Measurements from ENCODE around the gene DNAAF5.

DNA sequence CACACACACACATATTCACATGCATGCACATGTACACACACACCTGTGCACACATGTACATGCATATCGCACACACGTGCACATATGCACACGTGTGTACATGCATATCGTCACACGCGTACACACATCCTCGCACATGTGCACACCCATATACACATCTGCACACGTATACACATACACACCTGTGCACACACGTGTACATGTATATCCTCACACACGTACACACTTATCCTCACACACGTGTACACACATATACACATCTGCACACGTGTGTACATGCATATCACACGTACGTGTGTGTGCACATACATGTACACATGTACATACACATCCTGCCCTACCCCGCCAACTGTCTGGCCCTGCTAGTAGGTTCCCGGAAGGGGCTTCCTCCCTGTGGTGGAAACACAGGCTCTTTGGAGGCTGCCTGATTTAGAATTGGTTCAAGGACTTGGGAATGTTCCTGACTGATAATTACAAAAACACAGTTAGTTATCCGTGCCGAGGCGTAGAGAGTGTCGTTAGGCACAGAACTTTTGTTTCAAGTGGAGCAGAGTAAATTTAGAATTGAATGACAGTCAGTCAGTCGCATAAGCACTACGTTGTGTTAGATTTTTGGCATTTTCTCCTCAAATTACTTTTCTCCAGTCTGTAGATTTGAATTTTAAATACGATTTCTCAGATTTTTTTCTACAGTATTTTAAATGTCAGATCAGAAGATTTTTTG, 19.1 kb downstream of the DNAAF5 start:
- no peak for TF ChIP-seq NR2C1 (IDR thresholded peaks at IDR 0.05)
- no peak for TF ChIP-seq NR2C1 (tag; IDR thresholded peaks at IDR 0.05)
- peak; percentile 52; the same call in 1 of the 2 replicates for TF ChIP-seq POLR2A (conservative IDR thresholded peaks at IDR 0.05)
- TF ChIP-seq, protein P1, sequence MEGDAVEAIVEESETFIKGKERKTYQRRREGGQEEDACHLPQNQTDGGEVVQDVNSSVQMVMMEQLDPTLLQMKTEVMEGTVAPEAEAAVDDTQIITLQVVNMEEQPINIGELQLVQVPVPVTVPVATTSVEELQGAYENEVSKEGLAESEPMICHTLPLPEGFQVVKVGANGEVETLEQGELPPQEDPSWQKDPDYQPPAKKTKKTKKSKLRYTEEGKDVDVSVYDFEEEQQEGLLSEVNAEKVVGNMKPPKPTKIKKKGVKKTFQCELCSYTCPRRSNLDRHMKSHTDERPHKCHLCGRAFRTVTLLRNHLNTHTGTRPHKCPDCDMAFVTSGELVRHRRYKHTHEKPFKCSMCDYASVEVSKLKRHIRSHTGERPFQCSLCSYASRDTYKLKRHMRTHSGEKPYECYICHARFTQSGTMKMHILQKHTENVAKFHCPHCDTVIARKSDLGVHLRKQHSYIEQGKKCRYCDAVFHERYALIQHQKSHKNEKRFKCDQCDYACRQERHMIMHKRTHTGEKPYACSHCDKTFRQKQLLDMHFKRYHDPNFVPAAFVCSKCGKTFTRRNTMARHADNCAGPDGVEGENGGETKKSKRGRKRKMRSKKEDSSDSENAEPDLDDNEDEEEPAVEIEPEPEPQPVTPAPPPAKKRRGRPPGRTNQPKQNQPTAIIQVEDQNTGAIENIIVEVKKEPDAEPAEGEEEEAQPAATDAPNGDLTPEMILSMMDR (IDR thresholded peaks at IDR 0.05 in 2 of 3, conservative IDR thresholded peaks at IDR 0.05 in 1 of 3; ENCODE audit: insufficient read depth in 2 of 3, low read depth in 1 of 3, low read length in 3 of 3), result no peak
- no peak for TF ChIP-seq SIN3A (IDR thresholded peaks at IDR 0.05; ENCODE audit: borderline replicate concordance in 2 of 2, control insufficient read depth in 1 of 2, low read depth in 2 of 2, low read length in 2 of 2)
- no peak for TF ChIP-seq EP300 (IDR thresholded peaks at IDR 0.05; ENCODE audit: low read length)
- TF ChIP-seq, protein P2, sequence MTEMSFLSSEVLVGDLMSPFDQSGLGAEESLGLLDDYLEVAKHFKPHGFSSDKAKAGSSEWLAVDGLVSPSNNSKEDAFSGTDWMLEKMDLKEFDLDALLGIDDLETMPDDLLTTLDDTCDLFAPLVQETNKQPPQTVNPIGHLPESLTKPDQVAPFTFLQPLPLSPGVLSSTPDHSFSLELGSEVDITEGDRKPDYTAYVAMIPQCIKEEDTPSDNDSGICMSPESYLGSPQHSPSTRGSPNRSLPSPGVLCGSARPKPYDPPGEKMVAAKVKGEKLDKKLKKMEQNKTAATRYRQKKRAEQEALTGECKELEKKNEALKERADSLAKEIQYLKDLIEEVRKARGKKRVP (CRISPR knock-in tag; IDR thresholded peaks at IDR 0.05), result no peak
- TF ChIP-seq, protein P3, sequence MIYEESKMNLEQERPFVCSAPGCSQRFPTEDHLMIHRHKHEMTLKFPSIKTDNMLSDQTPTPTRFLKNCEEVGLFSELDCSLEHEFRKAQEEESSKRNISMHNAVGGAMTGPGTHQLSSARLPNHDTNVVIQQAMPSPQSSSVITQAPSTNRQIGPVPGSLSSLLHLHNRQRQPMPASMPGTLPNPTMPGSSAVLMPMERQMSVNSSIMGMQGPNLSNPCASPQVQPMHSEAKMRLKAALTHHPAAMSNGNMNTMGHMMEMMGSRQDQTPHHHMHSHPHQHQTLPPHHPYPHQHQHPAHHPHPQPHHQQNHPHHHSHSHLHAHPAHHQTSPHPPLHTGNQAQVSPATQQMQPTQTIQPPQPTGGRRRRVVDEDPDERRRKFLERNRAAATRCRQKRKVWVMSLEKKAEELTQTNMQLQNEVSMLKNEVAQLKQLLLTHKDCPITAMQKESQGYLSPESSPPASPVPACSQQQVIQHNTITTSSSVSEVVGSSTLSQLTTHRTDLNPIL (CRISPR knock-in tag; IDR thresholded peaks at IDR 0.05), result no peak

All from K562 (cell line).